Measurements from ENCODE around the gene MRPL51. TPM values are rescaled to one million over a fixed set of nuclear protein-coding genes. Genes with fewer than 3 reads are reported as not detected.

MRPL51 gene
- total RNA-seq, 1 donor, result 68.8 TPM

- DNase-seq (ENCODE audit: insufficient read length, low spot score, missing footprints), result no peak
- peaks cover 94% of the 10 kb centered on the region for H3K36me3 ChIP-seq (ENCODE audit: insufficient read depth, low read length)
- no peak overlapping the region for H2AFZ ChIP-seq (ENCODE audit: low read length)
Observed at GRCh38 chr12:6526766-6527525, 33.9 kb upstream of the MRPL51 start.

GRCh38 chr12:6526201-6526600 lies 33.1 kb upstream of the MRPL51 start:
- Histone ChIP-seq H3K4me2 (ENCODE audit: insufficient read depth, low read length) (no peak overlapping the region), H3K9me3 (ENCODE audit: low read depth, low read length) (no peaks in the 10 kb centered on the region), H3K36me3 (ENCODE audit: insufficient read depth, low read length) (peaks cover 96% of the 10 kb centered on the region), H3K79me2 (ENCODE audit: insufficient read depth, low read length) (no peaks in the 10 kb centered on the region), H3K27ac (ENCODE audit: low read depth, low read length) (no peak overlapping the region), H4K20me1 (ENCODE audit: insufficient read depth, low read length) (no peaks in the 10 kb centered on the region), H3K4me3 (ENCODE audit: insufficient read depth, low read length) (no peak overlapping the region), H3K4me1 (ENCODE audit: insufficient read depth, low read length) (no peaks in the 10 kb centered on the region), H3K27me3 (ENCODE audit: insufficient read depth, low read length) (no peaks in the 10 kb centered on the region), H2AFZ (ENCODE audit: low read length) (no peak overlapping the region)
- TF ChIP-seq, protein P1, sequence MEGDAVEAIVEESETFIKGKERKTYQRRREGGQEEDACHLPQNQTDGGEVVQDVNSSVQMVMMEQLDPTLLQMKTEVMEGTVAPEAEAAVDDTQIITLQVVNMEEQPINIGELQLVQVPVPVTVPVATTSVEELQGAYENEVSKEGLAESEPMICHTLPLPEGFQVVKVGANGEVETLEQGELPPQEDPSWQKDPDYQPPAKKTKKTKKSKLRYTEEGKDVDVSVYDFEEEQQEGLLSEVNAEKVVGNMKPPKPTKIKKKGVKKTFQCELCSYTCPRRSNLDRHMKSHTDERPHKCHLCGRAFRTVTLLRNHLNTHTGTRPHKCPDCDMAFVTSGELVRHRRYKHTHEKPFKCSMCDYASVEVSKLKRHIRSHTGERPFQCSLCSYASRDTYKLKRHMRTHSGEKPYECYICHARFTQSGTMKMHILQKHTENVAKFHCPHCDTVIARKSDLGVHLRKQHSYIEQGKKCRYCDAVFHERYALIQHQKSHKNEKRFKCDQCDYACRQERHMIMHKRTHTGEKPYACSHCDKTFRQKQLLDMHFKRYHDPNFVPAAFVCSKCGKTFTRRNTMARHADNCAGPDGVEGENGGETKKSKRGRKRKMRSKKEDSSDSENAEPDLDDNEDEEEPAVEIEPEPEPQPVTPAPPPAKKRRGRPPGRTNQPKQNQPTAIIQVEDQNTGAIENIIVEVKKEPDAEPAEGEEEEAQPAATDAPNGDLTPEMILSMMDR (IDR thresholded peaks at IDR 0.05; ENCODE audit: extremely low read depth, low read depth, low read length), result no peak
- no peak for DNase-seq (ENCODE audit: insufficient read length, low spot score, missing footprints)

More at GRCh38 chr12:6526766-6527525, 33.9 kb upstream of the MRPL51 start:
- Histone ChIP-seq H3K9me3 (ENCODE audit: low read depth, low read length) (no peaks in the 10 kb centered on the region), H3K27ac (ENCODE audit: low read depth, low read length) (no peak overlapping the region), H3K4me1 (ENCODE audit: insufficient read depth, low read length) (peaks cover 4% of the 10 kb centered on the region), H3K79me2 (ENCODE audit: insufficient read depth, low read length) (no peaks in the 10 kb centered on the region), H3K27me3 (ENCODE audit: insufficient read depth, low read length) (no peaks in the 10 kb centered on the region), H3K4me3 (ENCODE audit: insufficient read depth, low read length) (no peak overlapping the region), H4K20me1 (ENCODE audit: insufficient read depth, low read length) (no peaks in the 10 kb centered on the region), H3K4me2 (ENCODE audit: insufficient read depth, low read length) (no peak overlapping the region)
- TF ChIP-seq, protein P1 (IDR thresholded peaks at IDR 0.05; ENCODE audit: extremely low read depth, low read depth, low read length), result no peak

DNA sequence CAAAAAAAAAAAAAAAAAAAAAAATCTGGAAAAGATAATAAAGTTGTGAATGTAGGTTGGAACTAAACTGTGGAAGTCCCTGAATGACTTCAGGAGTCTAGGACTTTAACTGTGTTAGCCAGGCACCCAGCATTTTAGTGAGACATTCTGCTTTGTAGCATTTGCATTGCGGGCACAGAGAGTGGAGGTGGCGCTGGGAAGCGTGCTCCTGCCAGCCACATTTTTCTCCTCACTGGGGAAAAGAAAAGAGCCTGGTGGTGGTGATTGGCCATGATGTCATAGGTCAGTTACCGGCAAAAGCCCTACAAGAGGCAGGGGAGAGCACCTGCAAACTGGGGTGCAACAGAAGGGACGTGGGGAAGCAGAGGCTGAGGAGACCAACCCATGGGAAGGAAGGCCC lies 31.6 kb upstream of the MRPL51 start:
- TF ChIP-seq, protein P1 (IDR thresholded peaks at IDR 0.05; ENCODE audit: extremely low read depth, low read depth, low read length), result no peak
- DNase-seq (ENCODE audit: insufficient read length, low spot score, missing footprints), result no peak
- H3K27me3 ChIP-seq (ENCODE audit: insufficient read depth, low read length), result no peaks in the 10 kb centered on the region
- no peaks in the 10 kb centered on the region for H3K79me2 ChIP-seq (ENCODE audit: insufficient read depth, low read length)
- no peak overlapping the region for H2AFZ ChIP-seq (ENCODE audit: low read length)
- H3K36me3 ChIP-seq (ENCODE audit: insufficient read depth, low read length), result peaks cover 91% of the 10 kb centered on the region
- H3K9me3 ChIP-seq (ENCODE audit: low read depth, low read length), result no peaks in the 10 kb centered on the region
- H3K4me2 ChIP-seq (ENCODE audit: insufficient read depth, low read length), result no peak overlapping the region
- no peaks in the 10 kb centered on the region for H3K4me1 ChIP-seq (ENCODE audit: insufficient read depth, low read length)
- H4K20me1 ChIP-seq (ENCODE audit: insufficient read depth, low read length), result no peaks in the 10 kb centered on the region
- no peak overlapping the region for H3K4me3 ChIP-seq (ENCODE audit: insufficient read depth, low read length)
- H3K27ac ChIP-seq (ENCODE audit: low read depth, low read length), result no peak overlapping the region

GRCh38 chr12:6523708-6524107 lies 30.6 kb upstream of the MRPL51 start:
- Histone ChIP-seq H4K20me1 (ENCODE audit: insufficient read depth, low read length) (no peaks in the 10 kb centered on the region), H3K79me2 (ENCODE audit: insufficient read depth, low read length) (no peaks in the 10 kb centered on the region), H3K4me1 (ENCODE audit: insufficient read depth, low read length) (no peaks in the 10 kb centered on the region), H3K36me3 (ENCODE audit: insufficient read depth, low read length) (peaks cover 90% of the 10 kb centered on the region), H3K27me3 (ENCODE audit: insufficient read depth, low read length) (no peaks in the 10 kb centered on the region), H3K9me3 (ENCODE audit: low read depth, low read length) (no peaks in the 10 kb centered on the region), H3K27ac (ENCODE audit: low read depth, low read length) (no peak overlapping the region), H3K4me3 (ENCODE audit: insufficient read depth, low read length) (no peak overlapping the region), H2AFZ (ENCODE audit: low read length) (no peak overlapping the region), H3K4me2 (ENCODE audit: insufficient read depth, low read length) (no peak overlapping the region)
- no peak for DNase-seq (ENCODE audit: insufficient read length, low spot score, missing footprints)
- TF ChIP-seq, protein P1 (IDR thresholded peaks at IDR 0.05; ENCODE audit: extremely low read depth, low read depth, low read length), result no peak

Measured in osteoblast (primary cell).